ENCODE data around the gene STK40. TPM values are rescaled to one million over a fixed set of nuclear protein-coding genes. Genes with fewer than 3 reads are reported as not detected.

The STK40 gene
- polyA plus RNA-seq, 3 donors: 40.2 to 65.9 (median 55.8) TPM

- H4K20me1 ChIP-seq (ENCODE audit: insufficient read depth, low read length): no peaks in the 10 kb centered on the region
- H3K4me1 ChIP-seq (ENCODE audit: control insufficient read depth in 1 of 2, insufficient read depth in 2 of 2, low read length in 2 of 2): no peaks in the 10 kb centered on the region
- no peaks in the 10 kb centered on the region for H3K9me3 ChIP-seq (replicated peaks in 1 of 2; ENCODE audit: control insufficient read depth in 1 of 2, insufficient read depth in 1 of 2, low read length in 2 of 2)
- H3K27ac Mint-ChIP-seq: peak overlapping the region in 5 of 7 donors; percentile 3 to 83 (median 63)
- intact Hi-C loops (cut with micrococcal nuclease): no loop called here
- no peak overlapping the region for H3K4me3 Mint-ChIP-seq
- peaks cover 7% of the 10 kb centered on the region for H3K4me1 Mint-ChIP-seq
- 53% methylated on average over 6 of the region's 11 CpGs for WGBS (ENCODE audit: insufficient coverage)
- DNase-seq: peak in 2 of 3 donors; percentile 32 to 45
- no peak for TF ChIP-seq CTCF (IDR thresholded peaks at IDR 0.05)
- H3K4me3 ChIP-seq (replicated peaks in 1 of 3; ENCODE audit: low read depth in 2 of 3, low read length in 3 of 3): no peak overlapping the region
- H3K36me3 Mint-ChIP-seq: peaks cover 32 to 36% of the 10 kb centered on the region in 2 donors
- peaks cover 0 to 3% (median 0%) of the 10 kb centered on the region in 7 donors for H3K9me3 Mint-ChIP-seq
- peaks cover 6 to 9% of the 10 kb centered on the region in 2 donors for H3K36me3 ChIP-seq (replicated peaks in 1 of 2; ENCODE audit: control insufficient read depth in 1 of 2, insufficient read depth in 2 of 2, low read length in 2 of 2)
- H3K4me2 ChIP-seq (replicated peaks; ENCODE audit: extremely low read depth, low read length, poor library complexity, severe bottlenecking): no peak overlapping the region
- no peaks in the 10 kb centered on the region for H3K27me3 ChIP-seq (ENCODE audit: control insufficient read depth in 2 of 2, insufficient read depth in 2 of 2, low read length in 2 of 2)
- H2AFZ ChIP-seq (ENCODE audit: insufficient read depth, low read depth, low read length, poor library complexity, severe bottlenecking): no peak overlapping the region
- no peak overlapping the region for H3K9ac ChIP-seq (ENCODE audit: insufficient read depth, low read length, poor library complexity, severe bottlenecking)
- no peak overlapping the region for H3K27ac ChIP-seq (ENCODE audit: low read depth in 1 of 2, low read length in 2 of 2)
- no peaks in the 10 kb centered on the region for H3K79me2 ChIP-seq (ENCODE audit: insufficient read depth, low read length)
- peaks cover 0 to 3% (median 1%) of the 10 kb centered on the region in 3 donors for H3K27me3 Mint-ChIP-seq (ENCODE audit: low read depth in 3 of 3)
Measured at GRCh38 chr1:36411674-36412648, 26.2 kb upstream of the STK40 start.

GRCh38 chr1:36408479-36408878 lies 22.8 kb upstream of the STK40 start:
- Histone ChIP-seq H3K4me3 (replicated peaks in 1 of 3; ENCODE audit: low read depth in 2 of 3, low read length in 3 of 3) (no peak overlapping the region), H3K36me3 (replicated peaks in 1 of 2; ENCODE audit: control insufficient read depth in 1 of 2, insufficient read depth in 2 of 2, low read length in 2 of 2) (peaks cover 6 to 17% of the 10 kb centered on the region in 2 donors), H4K20me1 (ENCODE audit: insufficient read depth, low read length) (no peaks in the 10 kb centered on the region), H2AFZ (ENCODE audit: insufficient read depth, low read depth, low read length, poor library complexity, severe bottlenecking) (no peak overlapping the region), H3K27me3 (ENCODE audit: control insufficient read depth in 2 of 2, insufficient read depth in 2 of 2, low read length in 2 of 2) (no peaks in the 10 kb centered on the region), H3K4me1 (ENCODE audit: control insufficient read depth in 1 of 2, insufficient read depth in 2 of 2, low read length in 2 of 2) (no peaks in the 10 kb centered on the region), H3K4me2 (replicated peaks; ENCODE audit: extremely low read depth, low read length, poor library complexity, severe bottlenecking) (no peak overlapping the region), H3K9me3 (replicated peaks in 1 of 2; ENCODE audit: control insufficient read depth in 1 of 2, insufficient read depth in 1 of 2, low read length in 2 of 2) (peaks cover 0 to 2% of the 10 kb centered on the region in 2 donors), H3K27ac (ENCODE audit: low read depth in 1 of 2, low read length in 2 of 2) (no peak overlapping the region), H3K9ac (ENCODE audit: insufficient read depth, low read length, poor library complexity, severe bottlenecking) (no peak overlapping the region), H3K79me2 (ENCODE audit: insufficient read depth, low read length) (no peaks in the 10 kb centered on the region)
- intact Hi-C loops (cut with micrococcal nuclease): no loop called here
- Mint-ChIP-seq H3K4me3 (no peak overlapping the region), H3K36me3 (peaks cover 33 to 37% of the 10 kb centered on the region in 2 donors), H3K27ac (no peak overlapping the region), H3K4me1 (peaks cover 7% of the 10 kb centered on the region), H3K27me3 (ENCODE audit: low read depth in 3 of 3) (peaks cover 0 to 3% (median 1%) of the 10 kb centered on the region in 3 donors), H3K9me3 (peaks cover 0 to 9% (median 4%) of the 10 kb centered on the region in 7 donors)
- no peak for DNase-seq
- TF ChIP-seq CTCF (IDR thresholded peaks at IDR 0.05): no peak
- 100% methylated on average over 2 of the region's 2 CpGs for WGBS (ENCODE audit: insufficient coverage)

Data from CD14-positive monocyte (primary cell).